Endothelial cell of umbilical vein (primary cell): ENCODE measurements around the gene USP25. TPM values are rescaled to one million over a fixed set of nuclear protein-coding genes. Genes with fewer than 3 reads are reported as not detected.

Experiments used
- BruUV-seq: library from RNA; stranded (reverse); fragments of 400-500 nt; replicated peaks from 2 replicates; lab custom pipeline; 2021; lab: Mats Ljungman, UMichigan
- CTCF ChIA-PET: fragments of 300-600, 350-600 bp; sonication (Branson Sonifier 250); formaldehyde crosslinking; loops from one replicate; lab custom pipeline; 2021; ENCODE audit warnings: antibody characterized with exemption, inconsistent platforms; lab: Charles Lee
- POLR2A ChIA-PET: fragments of 300-600, 350-600 bp; sonication (Branson Sonifier 250); formaldehyde crosslinking; loops from one replicate; lab custom pipeline; 2021; ENCODE audit warnings: antibody characterized with exemption, inconsistent platforms; lab: Charles Lee
- DNase-seq: peaks from one replicate; pipeline ENCODE4 v3.0.0-alpha.2; 2011; ENCODE audit warnings: low read depth, low spot score
- FAIRE-seq: peaks from 2 replicates; lab custom pipeline; 2011; peaks lifted over from hg19 to GRCh38; lab: Jason Lieb, UNC
- H2AFZ ChIP-seq: 2 replicates; pipeline ENCODE4 v1.6.0; 2012; ENCODE audit warnings: low read depth, low read length, control low read depth, inconsistent platforms
- H3K27ac ChIP-seq: 2 replicates; pipeline ENCODE4 v1.5.1; 2011; ENCODE audit warnings: low read depth, mild to moderate bottlenecking, control low read depth, low read length, moderate library complexity; ENCODE audit not compliant: insufficient read depth
- H3K27me3 ChIP-seq, 2 experiments: 2 replicates each; pipeline versions ENCODE4 v1.6.0 to v1.6.1; 2011; ENCODE audit warnings: low read length in 2 of 2, mixed read lengths in 1 of 2; ENCODE audit not compliant: control insufficient read depth in 2 of 2, insufficient read depth in 2 of 2
- H3K36me3 ChIP-seq, 2 experiments: 2 replicates in 1 of 2; 3 replicates in 1 of 2; pipeline ENCODE4 v1.5.1; 2011; ENCODE audit warnings: low read length in 2 of 2, mild to moderate bottlenecking in 1 of 2, moderate library complexity in 1 of 2; ENCODE audit not compliant: control insufficient read depth in 2 of 2, insufficient read depth in 2 of 2; ENCODE audit errors: extremely low read depth in 1 of 2
- H3K4me1 ChIP-seq: 3 replicates; pipeline ENCODE4 v1.5.1; 2011; ENCODE audit warnings: mild to moderate bottlenecking, low read length; ENCODE audit not compliant: control insufficient read depth, insufficient read depth; ENCODE audit errors: extremely low read depth
- H3K4me2 ChIP-seq: 2 replicates; pipeline ENCODE4 v1.6.1; 2011; ENCODE audit warnings: low read length, control low read depth, mixed read lengths; ENCODE audit not compliant: insufficient read depth
- H3K4me3 ChIP-seq, 3 experiments: fragments of 200-600 bp in 1 of 3; sonication (generic), shearing (Covaris generic) in 1 of 3; replicated peaks in 1 of 3; 2 replicates each; pipeline ENCODE4 v1.5.1; 2011 to 2016; ENCODE audit warnings: control low read depth in 3 of 3, low read length in 3 of 3, mild to moderate bottlenecking in 2 of 3, inconsistent platforms in 1 of 3, low read depth in 1 of 3, moderate library complexity in 1 of 3; ENCODE audit not compliant: insufficient read depth in 1 of 3
- H3K79me2 ChIP-seq: 2 replicates; pipeline ENCODE4 v1.6.0; 2012; ENCODE audit warnings: low read length, inconsistent platforms; ENCODE audit not compliant: control insufficient read depth, insufficient read depth
- H3K9ac ChIP-seq: replicated peaks from 2 replicates; pipeline ENCODE3; 2011; ENCODE audit warnings: low read length, control low read depth; ENCODE audit not compliant: insufficient read depth; ENCODE audit errors: extremely low read depth
- H3K9me1 ChIP-seq: replicated peaks from 3 replicates; pipeline ENCODE4 v1.6.0; 2011; ENCODE audit warnings: mild to moderate bottlenecking, low read length; ENCODE audit not compliant: control insufficient read depth, insufficient read depth; ENCODE audit errors: extremely low read depth
- H3K9me3 ChIP-seq: replicated peaks from 2 replicates; pipeline ENCODE4 v1.5.1; 2012; ENCODE audit warnings: low read length, inconsistent platforms; ENCODE audit not compliant: control insufficient read depth, insufficient read depth
- H4K20me1 ChIP-seq: replicated peaks from 2 replicates; pipeline ENCODE3; 2011; ENCODE audit warnings: mild to moderate bottlenecking, low read length; ENCODE audit not compliant: control insufficient read depth, insufficient read depth; ENCODE audit errors: extremely low read depth
- EZH2 ChIP-seq: IDR thresholded peaks from 2 replicates; pipeline ENCODE4 v1.6.1; 2012; ENCODE audit warnings: borderline replicate concordance, low read depth, mild to moderate bottlenecking, moderate library complexity, low read length, inconsistent platforms; ENCODE audit not compliant: severe bottlenecking
- FOS ChIP-seq: IDR thresholded peaks from 2 replicates; pipeline ENCODE4 v1.6.1; 2011; ENCODE audit warnings: mild to moderate bottlenecking, low read length, moderate library complexity, borderline replicate concordance; ENCODE audit not compliant: insufficient read depth
- GATA2 ChIP-seq: IDR thresholded peaks from 2 replicates; pipeline ENCODE4 v1.7.0; 2011; ENCODE audit warnings: low read depth, mild to moderate bottlenecking, moderate library complexity, mixed read lengths, low read length; ENCODE audit not compliant: insufficient read length, insufficient read depth
- JUN ChIP-seq: IDR thresholded peaks from 2 replicates; pipeline ENCODE4 v1.6.1; 2011; ENCODE audit warnings: borderline replicate concordance, low read depth; ENCODE audit not compliant: insufficient read length, insufficient read depth
- MYC ChIP-seq: IDR thresholded peaks from one replicate; pipeline ENCODE4 v1.6.1; 2011; ENCODE audit warnings: mild to moderate bottlenecking, low read depth, low read length
- POLR2A ChIP-seq: IDR thresholded peaks from 2 replicates; pipeline ENCODE4 v1.6.1; 2012; ENCODE audit warnings: low read depth, mild to moderate bottlenecking, control low read depth, low read length
- POLR2AphosphoS5 ChIP-seq: IDR thresholded peaks from 2 replicates; pipeline ENCODE4 v1.6.1; 2012; ENCODE audit warnings: low read depth, mild to moderate bottlenecking, control low read depth, low read length, moderate library complexity; ENCODE audit not compliant: insufficient read depth
- dilution Hi-C: fragments of 300-500 bp; cut with MboI; formaldehyde crosslinking; loops from one replicate; pipeline ENCODE4 v1.15.0; 2019; ENCODE audit warnings: low sequenced_read_pairs; ENCODE audit not compliant: extremely low pct_ligation_motif_present
- intact Hi-C: fragments of 100-400 bp; cut with micrococcal nuclease; formaldehyde crosslinking; loops from one replicate; pipeline ENCODE4 v1.10.0; 2022
- polyA plus RNA-seq, 4 experiments: library from polyadenylated mRNA; depleted of rRNA in 3 of 4; stranded (reverse) in 3 of 4; unstranded in 1 of 4; fragments of >200 nt; gene quantifications; 2 replicates each; pipeline versions ENCODE4 v1.2.1 to v1.2.3, GENCODE V29; 2011 to 2012; ENCODE audit warnings: missing spikeins in 1 of 4
- total RNA-seq: library from RNA; stranded (reverse); gene quantifications from 2 replicates; pipeline ENCODE4 v1.2.3, GENCODE V29; 2021
- TF ChIP-seq, protein P1 (sequence below): IDR thresholded peaks from 2 replicates; pipeline ENCODE4 v1.6.1; 2011; ENCODE audit not compliant: insufficient read depth, insufficient read length
- TF ChIP-seq, protein P2 (sequence below), 2 donors: IDR thresholded peaks; 1 replicate in 1 of 2; 2 replicates in 1 of 2; pipeline ENCODE4 v1.5.1; 2011; ENCODE audit warnings: low read length in 2 of 2, mild to moderate bottlenecking in 2 of 2, moderate library complexity in 2 of 2, control low read depth in 1 of 2, inconsistent platforms in 1 of 2, low read depth in 1 of 2; ENCODE audit not compliant: insufficient read depth in 1 of 2; ENCODE audit errors: extremely low read depth in 1 of 2

USP25 gene
- total and polyA plus RNA-seq, 2 donors (not counting 3 experiments of a cell fraction or from before 2014, with no cell fraction given): 14.4 to 67.5 TPM

DNA sequence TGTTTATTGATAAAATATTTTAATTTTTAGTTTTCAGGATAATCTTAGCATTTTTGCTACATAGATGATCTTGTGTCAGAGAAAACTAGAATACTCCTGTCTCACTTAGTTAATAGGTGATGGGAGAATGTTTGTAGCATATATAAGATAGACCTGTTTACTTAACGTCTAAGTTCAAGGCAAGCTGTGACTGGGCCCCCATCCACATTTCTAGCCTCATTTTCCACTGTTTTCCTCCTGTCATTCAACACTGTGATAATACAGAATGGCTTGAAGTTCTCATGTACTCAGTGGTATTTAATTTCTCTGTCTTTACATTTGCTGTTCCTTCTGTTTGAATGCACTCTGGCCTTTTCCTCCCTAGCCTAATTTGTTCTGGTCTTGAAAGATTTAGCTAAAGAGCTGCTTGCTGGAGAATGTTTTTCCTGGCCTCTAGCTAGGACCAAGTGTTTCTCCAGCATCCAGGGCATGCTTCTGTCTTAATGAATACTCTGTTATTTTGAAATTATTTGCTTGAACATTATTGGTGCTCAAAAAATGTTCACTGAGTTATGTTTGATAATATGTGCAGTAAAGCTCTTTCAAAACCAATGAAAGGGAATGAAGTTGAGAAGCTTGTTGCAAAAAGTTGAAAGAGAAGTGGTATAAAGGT lies 37.3 kb downstream of the USP25 start:
- TF ChIP-seq GATA2 (no peak), POLR2AphosphoS5 (no peak), EZH2 (no peak), MYC (no peak), JUN (no peak), FOS (no peak), POLR2A (no peak)
- TF ChIP-seq, protein P1, sequence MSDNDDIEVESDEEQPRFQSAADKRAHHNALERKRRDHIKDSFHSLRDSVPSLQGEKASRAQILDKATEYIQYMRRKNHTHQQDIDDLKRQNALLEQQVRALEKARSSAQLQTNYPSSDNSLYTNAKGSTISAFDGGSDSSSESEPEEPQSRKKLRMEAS: no peak
- TF ChIP-seq, protein P2, sequence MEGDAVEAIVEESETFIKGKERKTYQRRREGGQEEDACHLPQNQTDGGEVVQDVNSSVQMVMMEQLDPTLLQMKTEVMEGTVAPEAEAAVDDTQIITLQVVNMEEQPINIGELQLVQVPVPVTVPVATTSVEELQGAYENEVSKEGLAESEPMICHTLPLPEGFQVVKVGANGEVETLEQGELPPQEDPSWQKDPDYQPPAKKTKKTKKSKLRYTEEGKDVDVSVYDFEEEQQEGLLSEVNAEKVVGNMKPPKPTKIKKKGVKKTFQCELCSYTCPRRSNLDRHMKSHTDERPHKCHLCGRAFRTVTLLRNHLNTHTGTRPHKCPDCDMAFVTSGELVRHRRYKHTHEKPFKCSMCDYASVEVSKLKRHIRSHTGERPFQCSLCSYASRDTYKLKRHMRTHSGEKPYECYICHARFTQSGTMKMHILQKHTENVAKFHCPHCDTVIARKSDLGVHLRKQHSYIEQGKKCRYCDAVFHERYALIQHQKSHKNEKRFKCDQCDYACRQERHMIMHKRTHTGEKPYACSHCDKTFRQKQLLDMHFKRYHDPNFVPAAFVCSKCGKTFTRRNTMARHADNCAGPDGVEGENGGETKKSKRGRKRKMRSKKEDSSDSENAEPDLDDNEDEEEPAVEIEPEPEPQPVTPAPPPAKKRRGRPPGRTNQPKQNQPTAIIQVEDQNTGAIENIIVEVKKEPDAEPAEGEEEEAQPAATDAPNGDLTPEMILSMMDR (IDR thresholded peaks at IDR 0.05; ENCODE audit: extremely low read depth in 1 of 2, insufficient read depth in 1 of 2, low read depth in 1 of 2, low read length in 2 of 2): no peak
- Histone ChIP-seq H3K27ac (no peak overlapping the region), H2AFZ (no peak overlapping the region), H3K27me3 (no peaks in the 10 kb centered on the region), H3K4me2 (peak overlapping the region; percentile 30), H3K9me1 (no peaks in the 10 kb centered on the region), H3K36me3 (no peaks in the 10 kb centered on the region), H3K79me2 (peaks cover 90% of the 10 kb centered on the region), H3K4me3 (no peak overlapping the region), H3K9ac (no peak overlapping the region), H3K4me1 (peaks cover 21% of the 10 kb centered on the region), H3K9me3 (no peaks in the 10 kb centered on the region), H4K20me1 (peaks cover 7% of the 10 kb centered on the region)
- dilution Hi-C loops: no loop called here
- intact Hi-C loops: no loop called here
- peak; percentile 16 for DNase-seq
- CTCF ChIA-PET: no interaction called here
- FAIRE-seq: no peak
- no TSS peak for BruUV-seq
- POLR2A ChIA-PET: no interaction called here
